HEK293 (cell line): ENCODE measurements around the gene UBE4A.

Experiments used
- BCL11A ChIP-seq: fragments of 450-650 bp; formaldehyde crosslinking; IDR thresholded peaks from 2 replicates; pipeline ENCODE4 v1.5.1; 2016; ENCODE audit warnings: low read depth, missing biosample characterization, missing genetic modification characterization
- HOXA7 ChIP-seq: sonication (generic); formaldehyde crosslinking; IDR thresholded peaks from 2 replicates; pipeline ENCODE4 v1.8.1; 2022; ENCODE audit warnings: missing genetic modification reagents, borderline replicate concordance
- HOXC10 ChIP-seq: sonication (generic); formaldehyde crosslinking; IDR thresholded peaks from 2 replicates; pipeline ENCODE4 v1.8.1; 2023; ENCODE audit warnings: mild to moderate bottlenecking, missing genetic modification reagents
- OSR2 ChIP-seq: fragments of 450-650 bp; formaldehyde crosslinking; IDR thresholded peaks from 2 replicates; pipeline ENCODE4 v1.5.1; 2016; ENCODE audit warnings: missing biosample characterization, missing genetic modification characterization
- PATZ1 ChIP-seq: fragments of 450-650 bp; formaldehyde crosslinking; IDR thresholded peaks from 2 replicates; pipeline ENCODE4 v1.5.1; 2016; ENCODE audit warnings: missing biosample characterization, missing genetic modification characterization
- PRDM2 ChIP-seq: fragments of 450-650 bp; formaldehyde crosslinking; IDR thresholded peaks from 2 replicates; pipeline ENCODE4 v1.5.1; 2016; ENCODE audit warnings: missing biosample characterization, missing genetic modification characterization, borderline replicate concordance
- RBAK ChIP-seq: fragments of 450-650 bp; formaldehyde crosslinking; IDR thresholded peaks from 2 replicates; pipeline ENCODE4 v1.5.1; 2016; ENCODE audit warnings: missing biosample characterization, missing genetic modification characterization
- SETDB1 ChIP-seq: IDR thresholded peaks from one replicate; pipeline ENCODE4 v1.6.1; 2017; ENCODE audit warnings: mild to moderate bottlenecking, low read length, moderate library complexity, mixed read lengths; ENCODE audit not compliant: insufficient read length
- TCF7L2 ChIP-seq: IDR thresholded peaks from 2 replicates; pipeline ENCODE4 v1.6.1; 2011; ENCODE audit warnings: low read depth, mild to moderate bottlenecking, inconsistent platforms, low read length, moderate library complexity, borderline replicate concordance
- ZBTB10 ChIP-seq: fragments of 450-650 bp; formaldehyde crosslinking; IDR thresholded peaks from 2 replicates; pipeline ENCODE4 v1.5.1; 2016; ENCODE audit warnings: missing biosample characterization, missing genetic modification characterization
- ZBTB44 ChIP-seq: fragments of 450-650 bp; IDR thresholded peaks from 2 replicates; pipeline ENCODE4 v1.5.1; 2018; ENCODE audit warnings: missing biosample characterization, mild to moderate bottlenecking, missing genetic modification characterization
- ZNF140 ChIP-seq: fragments of 450-650 bp; formaldehyde crosslinking; IDR thresholded peaks from 2 replicates; pipeline ENCODE4 v1.5.1; 2016; ENCODE audit warnings: missing biosample characterization, missing genetic modification characterization
- ZNF184 ChIP-seq: fragments of 450-650 bp; IDR thresholded peaks from 2 replicates; pipeline ENCODE4 v1.5.1; 2018; ENCODE audit warnings: missing biosample characterization, mild to moderate bottlenecking, missing genetic modification characterization
- ZNF221 ChIP-seq: fragments of 450-650 bp; formaldehyde crosslinking; IDR thresholded peaks from 2 replicates; pipeline ENCODE4 v1.5.1; 2017; ENCODE audit warnings: missing biosample characterization, missing genetic modification characterization, borderline replicate concordance
- ZNF335 ChIP-seq: fragments of 450-650 bp; formaldehyde crosslinking; conservative IDR thresholded peaks from 2 replicates; pipeline ENCODE4 v1.5.1; 2016; ENCODE audit warnings: missing biosample characterization, missing genetic modification characterization
- ZNF366 ChIP-seq: fragments of 450-650 bp; formaldehyde crosslinking; conservative IDR thresholded peaks from 2 replicates; pipeline ENCODE4 v1.5.1; 2016; ENCODE audit warnings: missing biosample characterization, missing genetic modification characterization
- ZNF37A ChIP-seq: fragments of 450-650 bp; IDR thresholded peaks from 2 replicates; pipeline ENCODE4 v1.5.1; 2018; ENCODE audit warnings: missing biosample characterization, missing genetic modification characterization
- ZNF391 ChIP-seq: fragments of 450-650 bp; formaldehyde crosslinking; IDR thresholded peaks from 2 replicates; pipeline ENCODE4 v1.5.1; 2016; ENCODE audit warnings: low read depth, missing biosample characterization, missing genetic modification characterization, borderline replicate concordance
- ZNF433 ChIP-seq: fragments of 450-650 bp; formaldehyde crosslinking; IDR thresholded peaks from 2 replicates; pipeline ENCODE4 v1.5.1; 2016; ENCODE audit warnings: missing biosample characterization, missing genetic modification characterization, low read depth
- ZNF514 ChIP-seq: fragments of 450-650 bp; formaldehyde crosslinking; IDR thresholded peaks from 2 replicates; pipeline ENCODE4 v1.5.1; 2016; ENCODE audit warnings: missing biosample characterization, missing genetic modification characterization
- ZNF521 ChIP-seq: fragments of 450-650 bp; formaldehyde crosslinking; IDR thresholded peaks from 2 replicates; pipeline ENCODE4 v1.5.1; 2017; ENCODE audit warnings: missing biosample characterization, mild to moderate bottlenecking, missing genetic modification characterization
- ZNF530 ChIP-seq: fragments of 450-650 bp; formaldehyde crosslinking; IDR thresholded peaks from 2 replicates; pipeline ENCODE4 v1.5.1; 2016; ENCODE audit warnings: low read depth, missing biosample characterization, missing genetic modification characterization
- ZNF560 ChIP-seq: fragments of 450-650 bp; formaldehyde crosslinking; IDR thresholded peaks from 2 replicates; pipeline ENCODE4 v1.5.1; 2017; ENCODE audit warnings: missing biosample characterization, missing genetic modification characterization, borderline replicate concordance
- ZNF571 ChIP-seq: fragments of 450-650 bp; formaldehyde crosslinking; IDR thresholded peaks from 2 replicates; pipeline ENCODE4 v1.5.0; 2017; ENCODE audit warnings: missing biosample characterization, missing genetic modification characterization
- ZNF621 ChIP-seq: fragments of 450-650 bp; formaldehyde crosslinking; IDR thresholded peaks from 2 replicates; pipeline ENCODE4 v1.5.1; 2017; ENCODE audit warnings: missing biosample characterization, missing genetic modification characterization
- ZNF624 ChIP-seq: fragments of 450-650 bp; formaldehyde crosslinking; IDR thresholded peaks from 2 replicates; pipeline ENCODE4 v1.5.1; 2017; ENCODE audit warnings: missing biosample characterization, missing genetic modification characterization
- ZNF626 ChIP-seq: fragments of 450-650 bp; sonication (Bioruptor Pico); formaldehyde crosslinking; IDR thresholded peaks from 2 replicates; pipeline ENCODE4 v1.5.1; 2018; ENCODE audit warnings: missing biosample characterization, missing genetic modification characterization, inconsistent platforms
- ZNF777 ChIP-seq: fragments of 450-650 bp; formaldehyde crosslinking; IDR thresholded peaks from 2 replicates; pipeline ENCODE4 v1.5.1; 2017; ENCODE audit warnings: missing biosample characterization, missing genetic modification characterization, borderline replicate concordance

Gene UBE4A

GRCh38 chr11:118435893-118436624 is 76.7 kb downstream of the UBE4A start, which contains the start of gene KMT2A (continued):
- no peak for TF ChIP-seq ZNF140 (tag by site-specific recombination)
- TF ChIP-seq ZNF624 (tag by site-specific recombination), result no peak
- TF ChIP-seq ZBTB10 (tag by site-specific recombination), result peak; percentile 78
- TF ChIP-seq RBAK, result no peak
- TF ChIP-seq ZNF221 (tag by site-specific recombination), result 0 out of 2 replicates have a peak, but pooled peaks have one; percentile 43
- no peak for TF ChIP-seq ZNF530 (tag by site-specific recombination)
- no peak for TF ChIP-seq TCF7L2
- TF ChIP-seq ZNF777, result no peak
- TF ChIP-seq ZNF621 (tag by site-specific recombination), result no peak
- no peak for TF ChIP-seq ZNF335
- TF ChIP-seq PATZ1, result peak; percentile 92
- peak; percentile 83 for TF ChIP-seq ZNF366 (tag by site-specific recombination)
- TF ChIP-seq PRDM2 (tag by site-specific recombination), result no peak
- TF ChIP-seq ZNF560, result no peak
- TF ChIP-seq ZNF433, result no peak
- TF ChIP-seq SETDB1, result no peak
- TF ChIP-seq BCL11A (tag by site-specific recombination), result no peak
- TF ChIP-seq ZNF37A (tag by site-specific recombination), result no peak
- no peak for TF ChIP-seq HOXC10
- peak; percentile 94 for TF ChIP-seq ZNF626 (tag by site-specific recombination)
- TF ChIP-seq ZNF184 (tag by site-specific recombination), result peak; percentile 55; the same call in 1 of the 2 replicates
- no peak for TF ChIP-seq ZNF571 (tag by site-specific recombination)
- no peak for TF ChIP-seq ZNF514 (tag by site-specific recombination)
- TF ChIP-seq HOXA7, result no peak
- no peak for TF ChIP-seq ZNF521 (tag by site-specific recombination)
- TF ChIP-seq ZNF391 (tag by site-specific recombination), result peak; percentile 82
- peak; percentile 59 for TF ChIP-seq OSR2 (tag by site-specific recombination)
- TF ChIP-seq ZBTB44 (tag by site-specific recombination), result peak; percentile 78
